Activated CD4-positive, alpha-beta T cell treated with anti-CD3 and anti-CD28 coated beads for 36 hours (primary cell): Measurements from ENCODE around the gene CARD19. TPM values are rescaled to one million over a fixed set of nuclear protein-coding genes. Genes with fewer than 3 reads are reported as not detected.

Experiments
- ATAC-seq: fragments of 200-7000 bp; cut with Tn5 transposase; one replicate; pipeline ENCODE4 v1.10.0; 2021; ENCODE audit warnings: mild to moderate bottlenecking, moderate library complexity
- CTCF ChIA-PET: fragments of 350-600 bp; sonication (Branson Sonifier 250); formaldehyde crosslinking; loops from one replicate; lab custom pipeline; 2021; ENCODE audit warnings: antibody characterized with exemption; lab: Charles Lee
- POLR2A ChIA-PET: fragments of 350-600 bp; sonication (Branson Sonifier 250); formaldehyde crosslinking; loops from one replicate; lab custom pipeline; 2021; ENCODE audit warnings: antibody characterized with exemption, inconsistent platforms; lab: Charles Lee
- DNase-seq: peaks from one replicate; pipeline ENCODE4 v3.0.0-alpha.2; 2020
- H3K27ac Mint-ChIP-seq: one replicate; pipeline ENCODE4 v1.8.0; 2021; ENCODE audit warnings: mixed read lengths
- H3K27me3 Mint-ChIP-seq: one replicate; pipeline ENCODE4 v1.8.0; 2021; ENCODE audit warnings: mixed read lengths
- H3K36me3 Mint-ChIP-seq: one replicate; pipeline ENCODE4 v1.8.0; 2021; ENCODE audit warnings: low read depth, mixed read lengths
- H3K4me1 Mint-ChIP-seq: one replicate; pipeline ENCODE4 v1.8.0; 2021; ENCODE audit warnings: mixed read lengths
- H3K4me3 Mint-ChIP-seq: one replicate; pipeline ENCODE4 v1.8.0; 2021; ENCODE audit warnings: mild to moderate bottlenecking, moderate library complexity, mixed read lengths
- H3K9me3 Mint-ChIP-seq: one replicate; pipeline ENCODE4 v1.8.0; 2021; ENCODE audit warnings: low read depth, mixed read lengths
- intact Hi-C, 2 experiments: fragments of 100-400 bp; cut with DNase I in 1 of 2; cut with micrococcal nuclease in 1 of 2; formaldehyde crosslinking; loops; one replicate each; pipeline versions ENCODE4 v1.14.2 to v1.15.1; 2022 to 2024; cut with DNase I, micrococcal nuclease
- total RNA-seq, 2 experiments: library from RNA; stranded (reverse); gene quantifications; one replicate each; pipeline ENCODE4 v1.2.3, GENCODE V29; 2021

The CARD19 gene
- total RNA-seq, 2 experiments from 2014 or later, result 39.6 to 44.4 TPM

DNA sequence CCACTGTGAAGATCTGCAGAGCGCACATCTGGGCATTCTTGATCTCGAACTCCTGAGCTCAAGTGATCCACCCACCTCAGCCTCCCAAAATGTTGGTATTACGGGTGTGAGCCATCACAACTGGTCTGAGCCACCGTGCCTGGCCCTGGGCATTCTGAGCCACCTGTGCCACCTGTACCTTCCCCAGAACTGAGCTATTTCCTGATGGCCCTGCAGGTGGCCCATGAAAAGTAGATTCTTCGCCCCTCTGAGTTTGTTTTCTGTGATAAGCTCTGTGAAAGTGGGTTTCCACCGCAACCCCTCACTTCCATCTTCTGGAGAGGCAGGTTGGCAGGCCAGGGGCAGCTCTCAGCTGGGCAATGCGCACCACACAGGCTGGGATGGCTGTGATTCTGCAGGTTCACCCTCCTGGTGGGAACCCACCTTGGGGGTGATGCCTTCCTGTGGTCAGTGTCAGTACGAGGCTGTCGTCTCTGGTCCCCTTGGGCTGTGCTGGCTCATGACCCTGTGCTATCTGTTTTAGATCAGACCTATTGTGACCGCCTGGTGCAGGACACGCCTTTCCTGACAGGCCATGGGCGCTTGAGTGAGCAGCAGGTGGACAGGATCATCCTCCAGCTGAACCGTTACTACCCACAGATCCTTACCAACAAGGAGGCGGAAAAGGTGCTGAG, 11.3 kb downstream of the CARD19 start:
- intact Hi-C loops, result loop anchor here in 1 of 2 experiments (5.0 kb wide), 1 partner anchor 50 kb away; no protein-coding TSS in a partner anchor
- CTCF ChIA-PET, result interaction anchor here (0.8 to 6.9 kb wide), 9 partner anchors 10 to 460 kb away, joined by 3 to 40 read pairs (median 3); no protein-coding TSS in a partner anchor
- DNase-seq, result no peak
- POLR2A ChIA-PET, result interaction anchor here (0.7 kb wide), 2 partner anchors 9 to 114 kb away, joined by 3 to 5 read pairs; no protein-coding TSS in a partner anchor
- Mint-ChIP-seq H3K27me3 (no peaks in the 10 kb centered on the region), H3K4me3 (no peak overlapping the region), H3K27ac (no peak overlapping the region), H3K4me1 (peaks cover 57% of the 10 kb centered on the region), H3K9me3 (peaks cover 11% of the 10 kb centered on the region), H3K36me3 (peaks cover 29% of the 10 kb centered on the region)
- no peak for ATAC-seq

DNA sequence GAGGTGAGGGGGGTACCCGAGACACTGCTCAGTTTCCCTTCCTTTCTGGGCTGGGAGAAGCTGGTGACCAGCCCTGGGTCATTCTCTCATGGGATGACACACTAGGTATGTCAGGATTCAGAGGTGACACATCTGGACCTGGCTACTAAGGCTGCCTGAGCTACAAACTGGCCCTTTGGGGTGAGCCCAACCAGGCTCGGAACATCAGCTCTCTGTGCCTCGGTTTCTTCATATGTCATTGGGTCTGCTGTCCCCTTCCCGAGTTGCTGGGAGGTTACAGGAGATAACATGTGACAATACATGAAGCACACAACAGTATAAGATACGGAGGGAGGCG, 11.8 kb downstream of the CARD19 start:
- CTCF ChIA-PET, result interaction anchor here (0.7 to 6.9 kb wide), 10 partner anchors 10 to 459 kb away, joined by 3 to 40 read pairs (median 4); no protein-coding TSS in a partner anchor
- no peaks in the 10 kb centered on the region for H3K27me3 Mint-ChIP-seq
- H3K9me3 Mint-ChIP-seq, result peaks cover 11% of the 10 kb centered on the region
- H3K4me3 Mint-ChIP-seq, result no peak overlapping the region
- H3K27ac Mint-ChIP-seq, result peak overlapping the region; percentile 58
- intact Hi-C loops, result loop anchor here (2.0 to 5.0 kb wide), 2 partner anchors 47 to 50 kb away; no protein-coding TSS in a partner anchor
- no peak for DNase-seq
- H3K36me3 Mint-ChIP-seq, result peaks cover 29% of the 10 kb centered on the region
- POLR2A ChIA-PET, result interaction anchor here (0.7 kb wide), 1 partner anchor 10 kb away, joined by 3 read pairs; no protein-coding TSS in a partner anchor
- peaks cover 53% of the 10 kb centered on the region for H3K4me1 Mint-ChIP-seq
- peak; percentile 17 for ATAC-seq

GRCh38 chr9:93108291-93109041, 12.4 kb downstream of the CARD19 start:
- peaks cover 28% of the 10 kb centered on the region for H3K36me3 Mint-ChIP-seq
- intact Hi-C loops, result loop anchor here (1.0 to 5.0 kb wide), 3 partner anchors 46 to 194 kb away; no protein-coding TSS in a partner anchor
- ChIA-PET POLR2A (interaction anchor here (0.6 kb wide), 1 partner anchor 111 kb away, joined by 10 read pairs; no protein-coding TSS in a partner anchor), CTCF (interaction anchor here (0.5 to 6.9 kb wide), 47 partner anchors 7 to 458 kb away, joined by 3 to 40 read pairs (median 4); partner anchors contain the start of genes FAM120AOS, FGD3 and NINJ1)
- DNase-seq (peak; percentile 81), ATAC-seq (peak; percentile 92)
- H3K4me1 Mint-ChIP-seq, result peaks cover 49% of the 10 kb centered on the region
- peak overlapping the region; percentile 80 for H3K27ac Mint-ChIP-seq
- H3K9me3 Mint-ChIP-seq, result peaks cover 11% of the 10 kb centered on the region
- no peak overlapping the region for H3K4me3 Mint-ChIP-seq
- no peaks in the 10 kb centered on the region for H3K27me3 Mint-ChIP-seq

DNA sequence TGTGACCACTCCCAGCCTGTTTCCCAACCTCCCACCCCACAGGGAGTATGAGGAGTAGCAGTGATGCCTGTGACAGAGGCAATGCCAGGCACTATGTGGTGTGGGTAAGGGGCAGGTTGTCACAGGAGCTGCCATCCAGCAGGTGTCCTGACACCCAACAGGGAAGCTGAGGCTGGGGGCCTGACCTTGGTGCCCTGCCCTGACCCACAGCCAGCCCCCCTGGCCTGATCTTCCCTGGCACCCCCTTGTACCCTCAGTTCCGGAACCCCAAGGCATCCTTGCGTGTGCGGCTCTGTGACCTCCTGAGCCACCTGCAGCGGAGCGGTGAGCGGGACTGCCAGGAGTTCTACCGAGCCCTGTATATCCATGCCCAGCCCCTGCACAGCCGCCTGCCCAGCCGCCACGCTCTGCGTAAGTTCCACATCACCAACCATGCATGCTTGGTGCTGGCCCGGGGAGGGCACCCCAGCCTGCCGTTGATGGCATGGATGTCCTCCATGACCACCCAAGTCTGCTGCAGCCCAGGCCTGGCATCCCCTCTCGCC, 14.4 kb downstream of the CARD19 start:
- Mint-ChIP-seq H3K27ac (no peak overlapping the region), H3K4me3 (no peak overlapping the region), H3K4me1 (peaks cover 38% of the 10 kb centered on the region), H3K9me3 (no peaks in the 10 kb centered on the region), H3K36me3 (peaks cover 14% of the 10 kb centered on the region), H3K27me3 (no peaks in the 10 kb centered on the region)
- CTCF ChIA-PET, result interaction anchor here (0.6 to 6.9 kb wide), 8 partner anchors 9 to 249 kb away, joined by 3 to 40 read pairs (median 8); partner anchors contain the start of genes CARD19 and NINJ1
- intact Hi-C loops, result no loop called here
- ATAC-seq (no peak), DNase-seq (no peak)
- POLR2A ChIA-PET, result no interaction called here

DNA sequence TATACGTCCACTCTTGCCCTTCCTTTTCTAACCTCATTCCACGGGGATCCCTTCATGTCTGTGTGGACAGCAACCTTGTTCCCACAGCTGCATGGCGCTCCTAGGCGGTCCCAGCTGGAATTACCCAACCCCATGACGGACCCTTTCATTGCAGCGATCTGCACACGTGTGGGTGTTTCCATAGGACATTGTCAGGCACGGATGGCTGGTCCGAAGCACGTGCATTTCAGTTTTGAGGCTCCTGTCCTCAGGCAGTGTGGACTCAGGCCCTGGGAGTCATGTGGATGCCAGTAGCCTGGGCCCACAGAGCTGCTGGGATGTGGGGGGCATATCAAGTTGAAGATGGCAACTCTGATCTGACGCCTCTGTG, 15.0 kb downstream of the CARD19 start:
- Mint-ChIP-seq H3K36me3 (peaks cover 14% of the 10 kb centered on the region), H3K9me3 (no peaks in the 10 kb centered on the region), H3K27me3 (no peaks in the 10 kb centered on the region), H3K4me3 (no peak overlapping the region), H3K27ac (no peak overlapping the region), H3K4me1 (peaks cover 33% of the 10 kb centered on the region)
- DNase-seq, result no peak
- POLR2A ChIA-PET, result no interaction called here
- ATAC-seq, result no peak
- CTCF ChIA-PET, result no interaction called here
- intact Hi-C loops, result no loop called here

- ChIA-PET CTCF (interaction anchor here (0.6 to 1.7 kb wide), 3 partner anchors 8 to 191 kb away, joined by 3 to 5 read pairs (median 4); no protein-coding TSS in a partner anchor), POLR2A (no interaction called here)
Measured at GRCh38 chr9:93111371-93112115, 15.5 kb downstream of the CARD19 start.

GRCh38 chr9:93112116-93112863, 16.3 kb downstream of the CARD19 start:
- ATAC-seq (no peak), DNase-seq (no peak)
- peaks cover 23% of the 10 kb centered on the region for H3K4me1 Mint-ChIP-seq
- POLR2A ChIA-PET, result no interaction called here
- CTCF ChIA-PET, result interaction anchor here (0.6 to 1.7 kb wide), 3 partner anchors 8 to 504 kb away, joined by 3 to 5 read pairs (median 4); no protein-coding TSS in a partner anchor
- no peaks in the 10 kb centered on the region for H3K27me3 Mint-ChIP-seq
- intact Hi-C loops, result no loop called here
- H3K36me3 Mint-ChIP-seq, result peaks cover 14% of the 10 kb centered on the region
- H3K27ac Mint-ChIP-seq, result no peak overlapping the region
- H3K4me3 Mint-ChIP-seq, result no peak overlapping the region
- no peaks in the 10 kb centered on the region for H3K9me3 Mint-ChIP-seq

More at GRCh38 chr9:93111371-93112115, 15.5 kb downstream of the CARD19 start:
- intact Hi-C loops, result no loop called here
- peak; percentile 51 for DNase-seq
- Mint-ChIP-seq H3K27me3 (no peaks in the 10 kb centered on the region), H3K36me3 (peaks cover 14% of the 10 kb centered on the region), H3K27ac (no peak overlapping the region), H3K9me3 (no peaks in the 10 kb centered on the region), H3K4me3 (no peak overlapping the region), H3K4me1 (peaks cover 31% of the 10 kb centered on the region)
- peak; percentile 34 for ATAC-seq

DNA sequence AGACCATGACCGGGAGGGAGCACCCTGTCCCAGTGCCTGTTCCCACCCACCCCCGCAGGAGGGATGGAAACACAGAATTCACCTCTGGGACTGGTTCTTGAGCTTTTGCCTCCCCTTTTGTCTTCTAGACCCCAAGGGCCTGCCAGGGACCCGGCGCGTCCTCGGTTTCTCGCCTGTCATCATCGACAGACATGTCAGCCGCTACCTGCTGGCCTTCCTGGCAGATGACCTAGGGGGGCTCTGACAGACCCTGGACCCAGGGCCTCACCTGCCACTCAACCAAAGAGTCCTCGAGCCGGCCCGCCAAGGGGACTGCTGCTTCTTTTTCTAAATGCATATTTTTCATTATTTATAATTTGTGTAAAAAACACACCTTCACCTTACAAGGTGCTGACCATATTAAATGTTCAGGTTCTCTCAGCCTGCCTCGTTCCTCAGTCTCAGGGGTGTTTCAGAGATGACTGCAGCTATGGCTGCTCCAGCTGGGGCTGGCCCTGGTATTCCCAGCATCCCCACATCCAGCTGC, 16.9 kb downstream of the CARD19 start:
- H3K27ac Mint-ChIP-seq, result no peak overlapping the region
- no peaks in the 10 kb centered on the region for H3K9me3 Mint-ChIP-seq
- H3K4me1 Mint-ChIP-seq, result peaks cover 18% of the 10 kb centered on the region
- CTCF ChIA-PET, result interaction anchor here (0.6 to 1.7 kb wide), 2 partner anchors 48 to 503 kb away, joined by 3 to 5 read pairs; no protein-coding TSS in a partner anchor
- POLR2A ChIA-PET, result no interaction called here
- peaks cover 12% of the 10 kb centered on the region for H3K36me3 Mint-ChIP-seq
- no peaks in the 10 kb centered on the region for H3K27me3 Mint-ChIP-seq
- intact Hi-C loops, result no loop called here
- H3K4me3 Mint-ChIP-seq, result no peak overlapping the region
- no peak for ATAC-seq
- no peak for DNase-seq

GRCh38 chr9:93114169-93114983, 18.4 kb downstream of the CARD19 start:
- Mint-ChIP-seq H3K36me3 (peaks cover 8% of the 10 kb centered on the region), H3K9me3 (no peaks in the 10 kb centered on the region), H3K27me3 (no peaks in the 10 kb centered on the region), H3K4me1 (peaks cover 6% of the 10 kb centered on the region), H3K4me3 (no peak overlapping the region), H3K27ac (no peak overlapping the region)
- ATAC-seq, result no peak
- ChIA-PET CTCF (no interaction called here), POLR2A (no interaction called here)
- intact Hi-C loops, result no loop called here
- peak; percentile 6 for DNase-seq
